OCI-LY1 (cell line): ENCODE results near the gene PXK.
"Not testable (repeated sequence)": the region's sequence is repeated elsewhere in the genome, so short reads cannot be mapped to it uniquely, and the experiment has no call there.

Experiments used
- CTCF ChIP-seq: fragments of 200-600 bp; sonication (generic), shearing (Covaris generic); IDR thresholded peaks from 2 replicates; pipeline ENCODE4 v1.5.1; 2017; ENCODE audit warnings: mild to moderate bottlenecking, antibody characterized with exemption, low read length, moderate library complexity, mixed read lengths
- EZH2 ChIP-seq: fragments of 200-600 bp; sonication (generic), shearing (Covaris generic); IDR thresholded peaks from 2 replicates; pipeline ENCODE4 v1.8.0; 2017; ENCODE audit warnings: borderline replicate concordance, mixed run types, mild to moderate bottlenecking, antibody characterized with exemption, low read length, moderate library complexity, mixed read lengths

DNA sequence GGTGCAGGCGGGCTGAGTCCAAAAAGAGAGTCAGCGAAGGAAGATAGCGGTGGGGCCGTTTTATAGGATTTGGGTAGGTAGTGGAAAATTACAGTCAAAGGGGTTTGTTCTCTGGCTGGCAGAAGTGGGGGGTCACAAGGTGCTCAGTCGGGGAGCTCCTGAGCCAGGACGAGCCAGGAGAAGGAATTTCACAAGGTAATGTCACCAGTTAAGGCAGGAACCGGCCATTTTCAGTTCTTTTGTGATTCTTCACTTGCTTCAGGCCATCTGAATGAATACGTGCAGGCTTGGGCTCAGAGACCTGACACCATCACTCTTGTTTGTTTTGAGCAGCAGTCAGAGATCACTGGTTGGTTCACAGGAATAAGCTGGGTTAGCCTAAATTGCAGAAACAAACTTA, 104.6 kb downstream of the PXK start:
- not testable (repeated sequence) for TF ChIP-seq CTCF, EZH2
